NCI-H82 (cell line): ENCODE data around the gene PTEN.
"Not testable (repeated sequence)": the region's sequence is repeated elsewhere in the genome, so short reads cannot be mapped to it uniquely, and the experiment has no call there.

Source experiments
- DNase-seq: peaks from one replicate; lab custom pipeline; 2025; lab: John Stamatoyannopoulos, UW

PTEN gene

DNA sequence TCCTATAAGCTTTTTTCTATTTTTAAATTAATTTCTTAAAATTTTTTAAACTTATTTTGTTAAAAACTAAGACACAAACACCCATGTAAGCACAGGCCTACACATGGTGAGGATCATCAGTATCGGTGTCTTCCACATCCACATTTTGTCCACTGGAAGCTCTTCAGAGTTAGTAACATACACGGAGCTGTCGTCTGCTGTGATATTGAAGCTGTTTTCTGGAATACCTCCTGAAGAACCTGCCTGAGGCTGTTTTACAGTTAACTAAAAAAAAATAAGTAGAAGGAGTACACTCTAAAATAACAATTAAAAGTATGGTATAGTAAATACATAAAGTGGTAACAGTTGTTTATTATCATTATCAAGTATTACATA lies 17.8 kb upstream of the PTEN start:
- no peak for DNase-seq

DNA sequence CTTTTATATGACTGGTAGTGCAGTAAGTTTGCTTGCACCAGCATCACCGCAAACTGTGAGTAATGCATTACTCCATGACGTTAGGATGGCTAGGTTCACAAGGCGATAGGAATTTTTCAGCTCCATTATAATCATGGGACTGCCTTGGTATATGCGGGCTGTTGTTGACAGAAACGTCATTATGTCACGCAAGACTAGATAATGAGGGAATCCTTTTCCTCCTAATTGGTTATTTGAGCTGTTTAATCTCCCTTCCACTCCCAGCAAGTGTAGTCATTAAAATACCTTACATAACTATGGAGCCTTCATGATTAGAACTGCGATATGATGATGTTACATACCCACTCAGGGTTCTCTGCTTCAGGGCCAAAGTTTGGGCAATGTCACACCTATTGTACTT lies 17.4 kb upstream of the PTEN start:
- peak; percentile 64 for DNase-seq

DNA sequence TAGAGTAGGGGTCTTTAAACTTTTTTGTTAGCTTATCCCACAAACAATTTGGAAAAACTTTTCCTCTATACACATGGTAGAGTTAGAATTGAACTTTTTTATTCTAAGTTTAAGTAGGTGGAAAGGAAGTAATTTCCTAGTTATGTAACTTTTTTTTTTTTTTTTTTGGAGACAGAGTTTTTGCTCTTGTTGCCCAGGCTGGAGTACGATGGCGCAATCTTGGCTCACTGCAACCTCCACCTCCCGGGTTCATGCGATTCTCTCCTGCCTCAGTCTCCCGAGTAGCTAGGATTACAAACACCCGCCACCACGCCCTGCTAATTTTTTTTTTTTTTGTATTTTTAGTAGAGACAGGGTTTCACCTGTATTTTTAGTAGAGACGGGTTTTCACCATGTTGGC lies 16.7 kb upstream of the PTEN start:
- not testable (repeated sequence) for DNase-seq

DNA sequence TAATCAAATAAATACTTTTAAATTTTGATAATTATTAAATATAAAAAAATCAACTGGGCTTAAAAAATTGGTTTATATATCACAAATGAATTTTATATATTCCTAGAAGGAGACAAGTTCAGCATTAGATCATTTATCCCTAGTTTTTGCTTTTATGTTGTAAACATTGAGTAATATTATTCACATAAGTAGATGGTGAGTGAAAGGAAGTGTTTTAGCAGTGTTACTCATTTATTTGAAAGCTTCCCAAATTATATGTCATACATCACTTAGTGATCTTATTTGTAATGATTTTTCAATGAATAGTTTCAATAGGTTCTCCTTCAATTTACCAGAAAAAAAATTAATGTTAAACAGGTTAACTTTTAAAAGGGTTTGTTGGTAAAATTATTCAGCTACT lies 15.9 kb upstream of the PTEN start:
- DNase-seq = no peak

DNA sequence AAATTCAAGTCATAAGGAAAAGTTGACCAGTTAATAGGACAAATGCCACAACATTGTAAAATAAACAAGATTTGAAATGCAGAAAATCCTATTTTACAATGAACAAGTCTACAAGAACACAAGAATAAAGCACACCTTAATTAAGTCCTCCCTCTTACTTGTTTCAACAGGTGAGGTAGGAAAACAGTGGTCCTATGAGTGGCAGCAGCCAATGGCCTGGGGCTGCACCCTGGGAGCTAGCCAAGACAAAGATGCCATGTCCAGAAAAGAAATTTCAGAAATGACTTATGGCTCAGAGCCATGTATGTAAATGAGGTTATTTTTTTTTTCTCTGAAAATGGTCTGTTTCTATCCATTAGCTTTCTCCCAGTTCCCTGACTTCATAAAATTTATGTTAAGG lies 14.4 kb upstream of the PTEN start:
- DNase-seq = no peak

DNA sequence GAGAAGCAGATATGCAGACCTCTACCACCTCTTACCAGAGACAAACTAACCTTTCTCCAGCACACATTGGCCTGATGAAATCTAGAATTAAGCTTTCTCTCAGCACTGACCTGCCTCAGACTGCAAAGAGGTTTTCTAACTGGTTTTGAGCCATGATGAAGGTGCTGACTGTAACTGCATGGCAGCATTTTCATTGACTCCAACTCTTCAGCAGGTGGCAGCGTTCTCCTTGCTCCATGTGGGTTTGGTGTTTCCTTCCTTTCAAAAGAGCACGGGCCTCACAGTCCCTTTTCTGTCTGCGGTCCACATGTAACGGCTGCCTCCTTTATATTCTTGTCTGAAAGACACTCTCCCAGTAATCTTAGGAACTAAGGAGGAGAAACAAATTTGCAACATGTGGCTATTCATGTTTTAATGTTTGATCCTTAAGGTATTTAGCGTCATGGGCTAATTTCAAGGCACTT lies 12.7 kb upstream of the PTEN start:
- peak; percentile 76 for DNase-seq

DNA sequence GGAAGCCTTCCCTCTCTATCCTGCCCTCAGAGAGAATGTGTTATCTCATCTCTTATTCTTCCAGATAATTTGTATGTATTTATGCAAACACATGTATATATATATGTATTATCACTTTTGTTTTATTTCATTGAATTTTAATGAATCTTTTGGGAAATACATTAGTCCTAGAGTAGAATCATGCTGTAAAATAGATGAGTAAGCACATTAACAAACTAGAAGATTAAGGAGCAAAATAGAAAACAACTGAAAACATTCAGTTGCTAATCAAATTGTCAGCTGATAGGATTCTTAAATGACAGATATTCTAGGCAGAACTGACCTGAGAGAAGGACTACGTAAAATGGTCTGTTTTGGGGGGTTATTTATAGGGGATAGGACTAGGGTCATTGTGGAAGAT lies 11.3 kb upstream of the PTEN start:
- no peak for DNase-seq

DNA sequence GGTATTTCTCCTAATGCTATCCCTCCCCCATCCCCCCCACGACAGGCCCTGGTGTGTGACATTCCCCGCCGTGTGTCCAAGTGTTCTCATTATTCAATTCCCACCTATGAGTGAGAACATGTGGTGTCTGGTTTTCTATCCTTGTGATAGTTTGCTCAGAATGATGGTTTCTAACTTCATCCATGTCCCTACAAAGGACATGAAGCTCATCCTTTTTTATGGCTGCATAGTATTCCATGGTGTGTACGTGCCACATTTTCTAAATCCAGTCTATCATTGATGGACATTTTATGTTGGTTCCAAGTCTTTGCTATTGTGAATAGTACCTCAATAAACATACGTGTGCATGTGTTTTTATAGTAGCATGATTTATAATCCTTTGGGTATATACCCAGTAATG lies 8.2 kb upstream of the PTEN start:
- DNase-seq = not testable (repeated sequence)

DNA sequence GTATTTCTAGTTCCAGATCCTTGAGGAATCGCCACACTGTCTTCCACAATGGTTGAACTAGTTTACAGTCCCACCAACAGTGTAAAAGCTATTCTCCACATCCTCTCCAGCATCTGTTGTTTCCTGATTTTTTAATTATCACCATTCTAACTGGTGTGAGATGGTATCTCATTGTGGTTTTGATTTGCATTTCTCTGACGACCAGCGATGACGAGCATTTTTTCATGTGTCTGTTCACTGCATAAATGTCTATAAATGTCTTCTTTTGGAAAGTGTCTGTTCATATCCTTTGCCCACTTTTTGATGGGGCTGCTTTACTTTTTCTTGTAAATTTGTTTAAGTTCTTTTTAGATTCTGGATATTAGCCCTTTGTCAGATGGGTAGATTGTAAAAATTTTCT lies 7.8 kb upstream of the PTEN start:
- not testable (repeated sequence) for DNase-seq

DNA sequence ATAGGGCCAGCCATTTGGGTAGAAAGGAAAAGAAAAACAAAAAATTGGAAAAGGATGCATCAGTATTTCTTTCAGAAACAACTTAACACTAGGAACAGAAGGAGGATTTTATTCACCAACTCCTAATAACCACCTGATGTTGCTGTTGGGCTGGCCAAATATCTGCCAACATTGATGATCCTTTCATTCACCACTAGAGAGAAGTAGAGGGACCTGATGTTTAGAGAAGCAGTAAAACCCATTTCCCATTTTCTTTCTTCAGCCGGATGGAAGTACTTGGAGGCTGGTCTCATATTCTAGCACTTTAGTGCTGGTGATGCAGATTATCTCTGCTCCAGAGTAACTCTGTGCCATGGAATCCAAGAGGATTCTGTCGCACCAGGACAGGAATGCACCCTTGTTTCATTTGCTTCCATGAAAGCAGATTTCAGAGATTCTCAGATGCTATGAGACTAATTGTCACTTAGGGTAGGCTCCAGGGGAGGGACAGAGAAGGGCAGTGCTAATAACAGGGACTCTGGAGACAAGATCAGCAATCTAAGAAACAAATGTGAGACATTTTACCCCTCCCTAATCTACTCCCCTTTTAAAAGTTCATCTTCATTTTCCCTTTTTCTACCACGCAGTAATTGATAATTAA lies 3.1 kb upstream of the PTEN start:
- DNase-seq = peak; percentile 42

DNA sequence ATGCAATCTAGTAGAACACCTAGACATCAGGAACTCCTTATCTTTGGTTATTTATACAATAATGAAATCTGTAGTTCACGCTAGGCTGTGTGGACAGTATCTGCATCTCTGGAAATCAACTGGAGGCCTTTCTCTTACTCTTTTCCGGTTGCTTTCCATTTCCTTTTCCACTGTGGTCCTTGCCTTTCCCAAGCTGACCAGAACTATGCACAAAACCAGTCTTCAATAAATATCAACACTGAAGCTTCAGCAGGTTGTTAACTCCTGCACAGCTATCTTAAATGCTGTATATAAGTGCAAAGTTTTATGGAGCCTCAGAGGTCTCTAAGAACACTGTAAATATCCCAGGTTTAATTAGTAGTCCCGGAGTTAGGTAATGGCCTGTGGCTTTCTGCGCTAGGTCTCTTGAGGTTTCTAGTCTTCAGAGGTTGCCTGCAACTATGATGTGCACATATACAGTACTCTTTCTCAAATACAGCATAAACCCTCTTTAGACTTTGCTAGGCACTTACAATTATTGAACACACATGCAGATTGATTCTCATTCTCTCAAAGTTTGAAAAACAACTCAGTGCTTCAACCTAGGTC lies 2.5 kb upstream of the PTEN start:
- no peak for DNase-seq

DNA sequence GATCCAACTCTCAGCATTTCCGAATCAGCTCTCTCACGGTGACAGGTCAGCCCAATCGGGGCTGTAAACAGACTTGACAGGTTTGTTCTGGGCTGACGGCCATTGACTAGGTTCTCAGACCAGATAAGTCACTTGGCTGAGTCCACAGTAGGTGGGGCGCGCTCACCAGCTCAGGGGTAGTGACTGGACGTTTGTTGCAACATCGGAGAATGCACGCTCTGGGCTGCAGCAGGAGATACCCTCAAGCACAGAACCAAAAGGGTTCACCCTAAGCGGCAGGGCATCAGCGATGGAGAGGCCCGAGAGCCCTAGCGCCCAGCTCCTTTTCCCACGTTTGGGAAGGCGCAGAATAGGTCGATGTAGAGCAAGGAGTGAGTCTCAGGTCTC lies 1.9 kb upstream of the PTEN start:
- DNase-seq = no peak

DNA sequence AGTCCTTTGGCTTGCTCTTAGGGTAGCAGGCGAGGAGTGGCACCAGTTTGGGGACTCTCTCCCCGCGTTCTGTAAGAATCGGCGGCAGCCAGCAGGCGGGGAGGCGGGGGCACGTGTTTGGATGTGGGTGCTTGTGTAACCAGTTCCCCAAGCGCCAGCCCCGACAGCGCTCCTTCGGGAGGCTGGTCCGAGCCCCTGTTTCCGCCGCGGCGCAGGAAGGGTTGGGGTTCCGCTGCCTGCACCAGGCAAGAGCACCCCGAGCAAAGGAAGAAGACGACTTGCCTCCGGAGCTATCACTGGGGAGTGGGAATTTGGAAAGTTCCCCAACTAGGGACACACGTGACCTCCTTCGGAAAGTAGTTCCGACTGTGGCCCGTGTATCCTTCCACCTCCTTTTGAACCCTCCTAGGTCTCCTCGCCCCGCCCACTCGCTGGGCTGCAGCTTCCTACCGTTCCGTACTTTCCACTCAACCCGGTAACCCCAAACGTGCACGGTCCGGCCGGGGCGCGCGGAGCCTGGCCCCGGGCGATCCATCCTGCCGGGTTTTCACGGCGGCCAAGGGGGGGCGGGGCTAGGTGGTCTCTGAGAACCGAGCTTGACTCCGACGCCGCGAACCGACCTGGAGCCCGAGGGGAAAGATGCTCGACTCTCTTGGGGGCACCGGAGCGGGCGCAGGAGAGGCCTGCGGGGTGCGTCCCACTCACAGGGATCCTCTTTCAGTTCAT lies 1.3 kb upstream of the PTEN start:
- peak; percentile 74 for DNase-seq

DNA sequence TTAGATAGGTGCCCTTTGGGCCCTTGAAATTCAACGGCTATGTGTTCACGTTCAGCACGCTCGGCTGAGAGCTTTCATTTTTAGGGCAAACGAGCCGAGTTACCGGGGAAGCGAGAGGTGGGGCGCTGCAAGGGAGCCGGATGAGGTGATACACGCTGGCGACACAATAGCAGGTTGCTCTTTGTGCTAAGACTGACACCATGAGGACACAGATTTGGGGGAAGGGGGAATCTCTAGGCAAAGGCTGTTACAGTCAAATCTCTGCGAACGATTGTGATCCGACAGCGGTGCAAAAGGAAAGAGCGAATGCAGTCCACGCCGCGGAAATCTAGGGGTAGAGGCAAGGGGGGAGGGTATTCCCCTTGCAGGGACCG lies 759 bp upstream of the PTEN start:
- DNase-seq = peak; percentile 58

DNA sequence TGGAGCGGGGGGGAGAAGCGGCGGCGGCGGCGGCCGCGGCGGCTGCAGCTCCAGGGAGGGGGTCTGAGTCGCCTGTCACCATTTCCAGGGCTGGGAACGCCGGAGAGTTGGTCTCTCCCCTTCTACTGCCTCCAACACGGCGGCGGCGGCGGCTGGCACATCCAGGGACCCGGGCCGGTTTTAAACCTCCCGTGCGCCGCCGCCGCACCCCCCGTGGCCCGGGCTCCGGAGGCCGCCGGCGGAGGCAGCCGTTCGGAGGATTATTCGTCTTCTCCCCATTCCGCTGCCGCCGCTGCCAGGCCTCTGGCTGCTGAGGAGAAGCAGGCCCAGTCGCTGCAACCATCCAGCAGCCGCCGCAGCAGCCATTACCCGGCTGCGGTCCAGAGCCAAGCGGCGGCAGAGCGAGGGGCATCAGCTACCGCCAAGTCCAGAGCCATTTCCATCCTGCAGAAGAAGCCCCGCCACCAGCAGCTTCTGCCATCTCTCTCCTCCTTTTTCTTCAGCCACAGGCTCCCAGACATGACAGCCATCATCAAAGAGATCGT lies 598 bp downstream of the PTEN start:
- DNase-seq = peak; percentile 47

DNA sequence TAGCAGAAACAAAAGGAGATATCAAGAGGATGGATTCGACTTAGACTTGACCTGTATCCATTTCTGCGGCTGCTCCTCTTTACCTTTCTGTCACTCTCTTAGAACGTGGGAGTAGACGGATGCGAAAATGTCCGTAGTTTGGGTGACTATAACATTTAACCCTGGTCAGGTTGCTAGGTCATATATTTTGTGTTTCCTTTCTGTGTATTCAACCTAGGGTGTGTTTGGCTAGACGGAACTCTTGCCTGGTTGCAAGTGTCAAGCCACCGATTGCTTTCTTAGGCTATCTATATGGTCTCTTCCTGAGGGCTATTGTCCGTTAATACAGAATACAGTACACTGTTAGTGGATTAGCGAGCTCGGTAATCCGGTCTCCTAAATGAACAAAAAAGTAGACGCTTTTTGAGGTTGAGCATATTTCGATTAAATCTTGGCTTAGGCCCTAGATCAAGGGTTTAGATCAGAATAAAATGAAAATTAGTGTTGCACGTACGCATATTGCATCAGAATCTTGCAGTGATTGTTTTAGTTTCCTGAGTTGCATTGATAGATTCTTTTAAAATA lies 1.2 kb downstream of the PTEN start:
- DNase-seq = peak; percentile 58

DNA sequence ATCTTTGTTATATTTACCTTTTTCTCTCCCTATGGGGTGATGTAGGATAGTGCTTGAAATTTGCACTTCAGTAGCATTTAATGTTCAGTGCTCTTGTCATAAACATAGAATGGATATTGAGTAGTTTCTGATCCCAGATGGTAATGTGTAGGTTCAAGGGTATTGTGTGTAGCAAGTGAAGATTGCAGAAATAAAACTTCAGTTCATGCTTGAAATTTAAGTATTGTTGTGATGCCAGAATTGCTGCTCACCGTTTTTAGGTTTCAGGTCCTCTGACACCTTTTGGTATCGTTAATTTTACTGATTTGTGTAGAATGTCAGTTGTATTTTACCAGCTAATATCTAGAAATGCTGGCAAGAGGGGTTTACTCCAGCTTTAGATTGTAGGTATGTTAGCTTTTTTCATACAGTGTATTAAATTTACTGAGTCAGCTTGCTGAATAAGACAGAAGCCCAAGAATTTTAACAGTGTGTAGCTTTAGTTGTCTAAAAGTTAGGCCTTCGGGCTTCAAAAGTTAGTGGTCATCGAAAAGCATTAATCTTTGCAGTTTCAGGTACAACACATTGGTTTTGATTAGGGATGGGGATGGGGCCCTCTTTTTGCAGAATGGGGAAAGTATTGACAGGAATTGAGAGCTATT lies 1.9 kb downstream of the PTEN start:
- no peak for DNase-seq

DNA sequence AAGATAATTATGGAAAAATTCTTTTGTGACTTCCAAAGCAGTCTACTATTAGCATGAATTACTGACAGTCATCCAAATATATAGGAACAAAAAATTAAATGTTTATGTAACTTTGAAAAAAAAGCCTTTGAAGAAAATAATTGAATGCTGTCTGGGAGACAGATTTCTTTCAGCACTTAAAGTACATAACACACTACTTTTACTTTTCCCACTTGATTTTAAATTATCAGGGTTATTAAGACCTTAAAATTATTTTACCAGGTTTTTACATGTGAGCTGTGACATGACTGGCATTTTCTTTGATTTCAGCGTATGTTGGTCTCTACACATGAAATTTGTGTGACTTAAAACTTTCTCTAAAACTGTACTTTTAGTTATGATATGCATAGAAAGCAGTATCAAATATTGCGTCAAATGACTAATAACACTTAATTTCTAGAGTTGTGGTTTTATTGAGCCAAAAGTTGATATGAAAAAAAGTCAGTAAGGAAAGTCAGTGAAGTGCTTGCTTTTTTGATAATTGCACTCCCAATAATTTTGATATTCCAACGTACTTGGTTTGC lies 3.1 kb downstream of the PTEN start:
- DNase-seq = no peak

DNA sequence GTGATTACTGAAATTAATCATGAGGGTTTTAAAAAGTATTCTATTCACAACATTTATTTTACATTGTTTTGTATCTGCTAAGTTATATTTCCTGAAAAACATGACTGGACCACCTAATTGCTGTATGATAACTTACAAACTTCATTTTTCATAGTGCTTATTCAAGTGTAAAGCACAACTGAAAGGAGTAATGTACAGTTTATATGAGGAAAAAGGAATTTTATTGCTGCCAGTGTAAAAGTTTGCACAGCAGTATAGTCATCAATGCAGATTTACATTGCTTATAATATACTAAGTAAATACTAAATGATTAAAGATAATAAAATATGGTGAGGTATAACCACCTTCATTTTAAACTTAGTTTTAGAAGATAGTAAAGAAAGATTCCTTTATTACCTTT lies 4.0 kb downstream of the PTEN start:
- no peak for DNase-seq

DNA sequence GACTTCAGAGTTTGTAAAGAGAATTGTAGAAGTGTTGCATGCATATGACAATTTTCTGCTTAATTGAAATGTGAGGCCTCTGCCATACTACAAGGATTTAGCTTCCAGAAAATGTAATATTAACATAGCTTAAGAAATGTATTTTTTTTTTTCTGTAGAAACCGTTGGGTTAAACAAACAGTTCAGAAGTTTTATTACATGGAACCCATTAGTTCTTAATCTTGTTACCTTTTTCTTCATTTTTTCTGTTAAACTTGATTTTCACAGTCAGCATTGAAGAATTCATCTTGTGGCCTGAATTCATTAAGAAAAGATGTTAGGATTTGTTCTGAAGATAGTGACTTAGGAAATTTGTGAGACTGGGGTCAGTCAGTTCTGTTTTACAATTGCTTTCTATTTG lies 4.9 kb downstream of the PTEN start:
- no peak for DNase-seq

DNA sequence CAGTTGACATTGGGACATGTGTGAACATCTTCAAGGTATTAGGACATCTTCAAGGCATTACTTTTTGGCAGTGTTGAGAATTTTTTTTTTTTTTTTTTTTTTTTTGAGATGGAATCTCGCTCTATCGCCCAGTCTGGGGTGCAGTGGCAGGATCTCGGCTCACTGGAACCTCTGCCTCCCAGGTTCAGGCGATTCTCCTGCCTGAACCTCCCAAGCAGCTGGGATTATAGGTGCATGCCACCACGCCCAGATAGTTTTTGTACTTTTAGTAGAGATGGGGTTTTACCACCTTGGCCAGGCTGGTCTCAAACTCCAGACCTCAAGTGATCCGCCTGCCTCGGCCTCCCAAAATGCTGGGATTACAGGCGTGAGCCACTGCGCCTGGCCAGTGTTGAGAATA lies 5.7 kb downstream of the PTEN start:
- not testable (repeated sequence) for DNase-seq
